ENCODE results near the gene CORO6. TPM values are rescaled to one million over a fixed set of nuclear protein-coding genes. Genes with fewer than 3 reads are reported as not detected.
A peak's percentile ranks its signal among the peaks of the same experiment; 100 is the strongest.

CORO6 gene
- total RNA-seq, 1 donor, result 20.3 TPM

- Histone ChIP-seq H3K79me2 (ENCODE audit: insufficient read depth, low read length) (no peaks in the 10 kb centered on the region), H3K4me3 (ENCODE audit: insufficient read depth, low read length) (no peak overlapping the region), H4K20me1 (ENCODE audit: insufficient read depth, low read length) (peaks cover 3% of the 10 kb centered on the region), H2AFZ (ENCODE audit: low read length) (no peak overlapping the region), H3K27me3 (ENCODE audit: insufficient read depth, low read length) (no peaks in the 10 kb centered on the region), H3K4me1 (ENCODE audit: insufficient read depth, low read length) (peaks cover 12% of the 10 kb centered on the region), H3K4me2 (ENCODE audit: insufficient read depth, low read length) (no peak overlapping the region), H3K27ac (ENCODE audit: low read depth, low read length) (no peak overlapping the region), H3K9me3 (ENCODE audit: low read depth, low read length) (no peaks in the 10 kb centered on the region), H3K36me3 (ENCODE audit: insufficient read depth, low read length) (no peaks in the 10 kb centered on the region)
- DNase-seq (ENCODE audit: insufficient read length, low spot score, missing footprints), result peak; percentile 58
- no peak for TF ChIP-seq CTCF (IDR thresholded peaks at IDR 0.05; ENCODE audit: extremely low read depth, low read depth, low read length)
These were observed 8.2 kb downstream of the CORO6 start for GRCh38 chr17:29614349-29615047.

- Histone ChIP-seq H3K4me3 (ENCODE audit: insufficient read depth, low read length) (peak overlapping the region; percentile 54), H3K4me1 (ENCODE audit: insufficient read depth, low read length) (peaks cover 6% of the 10 kb centered on the region), H3K27ac (ENCODE audit: low read depth, low read length) (no peak overlapping the region), H3K79me2 (ENCODE audit: insufficient read depth, low read length) (no peaks in the 10 kb centered on the region), H2AFZ (ENCODE audit: low read length) (no peak overlapping the region), H3K27me3 (ENCODE audit: insufficient read depth, low read length) (no peaks in the 10 kb centered on the region), H4K20me1 (ENCODE audit: insufficient read depth, low read length) (peaks cover 2% of the 10 kb centered on the region), H3K9me3 (ENCODE audit: low read depth, low read length) (no peaks in the 10 kb centered on the region), H3K36me3 (ENCODE audit: insufficient read depth, low read length) (no peaks in the 10 kb centered on the region), H3K4me2 (ENCODE audit: insufficient read depth, low read length) (peak overlapping the region; percentile 79)
- DNase-seq (ENCODE audit: insufficient read length, low spot score, missing footprints), result no peak
- TF ChIP-seq CTCF (IDR thresholded peaks at IDR 0.05; ENCODE audit: extremely low read depth, low read depth, low read length), result no peak
These were observed 8.9 kb downstream of the CORO6 start for GRCh38 chr17:29613856-29614255.

GRCh38 chr17:29613352-29613837 lies 9.3 kb downstream of the CORO6 start:
- TF ChIP-seq CTCF (IDR thresholded peaks at IDR 0.05; ENCODE audit: extremely low read depth, low read depth, low read length), result peak; percentile 63
- Histone ChIP-seq H3K27me3 (ENCODE audit: insufficient read depth, low read length) (no peaks in the 10 kb centered on the region), H3K4me1 (ENCODE audit: insufficient read depth, low read length) (peaks cover 6% of the 10 kb centered on the region), H3K79me2 (ENCODE audit: insufficient read depth, low read length) (no peaks in the 10 kb centered on the region), H4K20me1 (ENCODE audit: insufficient read depth, low read length) (no peaks in the 10 kb centered on the region), H3K4me2 (ENCODE audit: insufficient read depth, low read length) (peak overlapping the region; percentile 79), H2AFZ (ENCODE audit: low read length) (no peak overlapping the region), H3K36me3 (ENCODE audit: insufficient read depth, low read length) (no peaks in the 10 kb centered on the region), H3K4me3 (ENCODE audit: insufficient read depth, low read length) (peak overlapping the region; percentile 54), H3K27ac (ENCODE audit: low read depth, low read length) (no peak overlapping the region), H3K9me3 (ENCODE audit: low read depth, low read length) (no peaks in the 10 kb centered on the region)
- peak; percentile 99 for DNase-seq (ENCODE audit: insufficient read length, low spot score, missing footprints)

- no peak overlapping the region for H2AFZ ChIP-seq (ENCODE audit: low read length)
- H3K36me3 ChIP-seq (ENCODE audit: insufficient read depth, low read length), result no peaks in the 10 kb centered on the region
- no peak overlapping the region for H3K27ac ChIP-seq (ENCODE audit: low read depth, low read length)
- peak; percentile 58 for DNase-seq (ENCODE audit: insufficient read length, low spot score, missing footprints)
- H3K4me1 ChIP-seq (ENCODE audit: insufficient read depth, low read length), result peaks cover 6% of the 10 kb centered on the region
- no peaks in the 10 kb centered on the region for H3K79me2 ChIP-seq (ENCODE audit: insufficient read depth, low read length)
- TF ChIP-seq CTCF (IDR thresholded peaks at IDR 0.05; ENCODE audit: extremely low read depth, low read depth, low read length), result no peak
- H3K4me2 ChIP-seq (ENCODE audit: insufficient read depth, low read length), result peak overlapping the region; percentile 79
- H3K9me3 ChIP-seq (ENCODE audit: low read depth, low read length), result no peaks in the 10 kb centered on the region
- H3K4me3 ChIP-seq (ENCODE audit: insufficient read depth, low read length), result peak overlapping the region; percentile 54
- no peaks in the 10 kb centered on the region for H3K27me3 ChIP-seq (ENCODE audit: insufficient read depth, low read length)
- no peaks in the 10 kb centered on the region for H4K20me1 ChIP-seq (ENCODE audit: insufficient read depth, low read length)
These were observed 10.1 kb downstream of the CORO6 start for GRCh38 chr17:29612404-29613280.

Data from osteoblast (primary cell).